ENCODE data around the gene UCN. TPM values are rescaled to one million over a fixed set of nuclear protein-coding genes. Genes with fewer than 3 reads are reported as not detected.

UCN gene
- total and polyA plus RNA-seq, 10 of the 15 experiments (the other 5 are each of a cell fraction or from before 2014, with no cell fraction given), result 0.10 to 3.8 (median 1.1) TPM; not detected in 1

DNA sequence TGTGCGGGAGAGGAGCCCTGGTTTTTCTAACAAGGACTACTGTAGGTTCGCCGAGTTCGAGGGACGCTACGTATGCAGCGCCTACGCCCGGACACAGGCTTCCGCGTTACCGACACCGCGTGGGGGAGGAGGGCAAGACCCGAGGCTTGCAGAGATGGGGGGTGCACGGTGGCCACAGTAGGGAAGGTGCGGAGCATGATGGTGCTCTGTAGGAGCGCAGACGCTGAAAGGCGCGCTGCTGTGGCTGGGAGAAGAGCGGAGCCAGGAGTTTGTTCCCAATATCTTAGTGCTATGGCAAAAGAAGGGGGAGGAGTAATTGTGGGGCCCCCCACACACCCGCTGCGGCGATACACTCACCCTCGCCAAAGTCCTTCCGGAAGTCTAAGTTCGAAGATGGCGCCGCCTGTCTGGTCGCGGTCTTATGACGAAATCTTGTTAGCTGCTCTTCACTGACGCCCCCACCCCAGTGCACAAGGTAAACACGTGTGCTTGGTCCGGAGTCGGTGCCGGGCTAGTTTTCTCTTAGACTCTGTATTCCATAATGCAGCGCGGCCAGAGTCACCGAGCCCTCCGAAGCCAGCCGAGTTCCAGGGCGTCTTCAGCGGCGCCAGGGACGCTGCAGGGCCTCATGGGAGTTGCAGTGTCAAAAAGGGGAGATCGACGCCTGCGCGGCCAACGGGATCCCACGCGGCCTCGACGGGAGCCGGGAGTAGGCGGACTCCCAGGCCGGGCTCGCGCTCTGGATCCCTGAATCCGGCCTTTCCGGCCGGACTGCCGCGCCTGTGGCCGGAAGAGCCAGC lies 48.3 kb upstream of the UCN start, which contains the start of gene GTF3C2 (continued):
- TF ChIP-seq, protein P1, sequence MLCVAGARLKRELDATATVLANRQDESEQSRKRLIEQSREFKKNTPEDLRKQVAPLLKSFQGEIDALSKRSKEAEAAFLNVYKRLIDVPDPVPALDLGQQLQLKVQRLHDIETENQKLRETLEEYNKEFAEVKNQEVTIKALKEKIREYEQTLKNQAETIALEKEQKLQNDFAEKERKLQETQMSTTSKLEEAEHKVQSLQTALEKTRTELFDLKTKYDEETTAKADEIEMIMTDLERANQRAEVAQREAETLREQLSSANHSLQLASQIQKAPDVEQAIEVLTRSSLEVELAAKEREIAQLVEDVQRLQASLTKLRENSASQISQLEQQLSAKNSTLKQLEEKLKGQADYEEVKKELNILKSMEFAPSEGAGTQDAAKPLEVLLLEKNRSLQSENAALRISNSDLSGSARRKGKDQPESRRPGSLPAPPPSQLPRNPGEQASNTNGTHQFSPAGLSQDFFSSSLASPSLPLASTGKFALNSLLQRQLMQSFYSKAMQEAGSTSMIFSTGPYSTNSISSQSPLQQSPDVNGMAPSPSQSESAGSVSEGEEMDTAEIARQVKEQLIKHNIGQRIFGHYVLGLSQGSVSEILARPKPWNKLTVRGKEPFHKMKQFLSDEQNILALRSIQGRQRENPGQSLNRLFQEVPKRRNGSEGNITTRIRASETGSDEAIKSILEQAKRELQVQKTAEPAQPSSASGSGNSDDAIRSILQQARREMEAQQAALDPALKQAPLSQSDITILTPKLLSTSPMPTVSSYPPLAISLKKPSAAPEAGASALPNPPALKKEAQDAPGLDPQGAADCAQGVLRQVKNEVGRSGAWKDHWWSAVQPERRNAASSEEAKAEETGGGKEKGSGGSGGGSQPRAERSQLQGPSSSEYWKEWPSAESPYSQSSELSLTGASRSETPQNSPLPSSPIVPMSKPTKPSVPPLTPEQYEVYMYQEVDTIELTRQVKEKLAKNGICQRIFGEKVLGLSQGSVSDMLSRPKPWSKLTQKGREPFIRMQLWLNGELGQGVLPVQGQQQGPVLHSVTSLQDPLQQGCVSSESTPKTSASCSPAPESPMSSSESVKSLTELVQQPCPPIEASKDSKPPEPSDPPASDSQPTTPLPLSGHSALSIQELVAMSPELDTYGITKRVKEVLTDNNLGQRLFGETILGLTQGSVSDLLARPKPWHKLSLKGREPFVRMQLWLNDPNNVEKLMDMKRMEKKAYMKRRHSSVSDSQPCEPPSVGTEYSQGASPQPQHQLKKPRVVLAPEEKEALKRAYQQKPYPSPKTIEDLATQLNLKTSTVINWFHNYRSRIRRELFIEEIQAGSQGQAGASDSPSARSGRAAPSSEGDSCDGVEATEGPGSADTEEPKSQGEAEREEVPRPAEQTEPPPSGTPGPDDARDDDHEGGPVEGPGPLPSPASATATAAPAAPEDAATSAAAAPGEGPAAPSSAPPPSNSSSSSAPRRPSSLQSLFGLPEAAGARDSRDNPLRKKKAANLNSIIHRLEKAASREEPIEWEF (IDR thresholded peaks at IDR 0.05; ENCODE audit: insufficient replicate concordance, low read depth, low read length), result no peak
- TF ChIP-seq HCFC1 (IDR thresholded peaks at IDR 0.05; ENCODE audit: low read length) (peak; percentile 81), SPI1 (IDR thresholded peaks at IDR 0.05; ENCODE audit: borderline replicate concordance, insufficient read depth, low read depth, low read length) (no peak), EGR1 (IDR thresholded peaks at IDR 0.05; ENCODE audit: borderline replicate concordance in 1 of 2, low read depth in 2 of 2, low read length in 2 of 2) (peak in 1 of 2 experiments; percentile 41; a peak in 1 of 3 replicates), EED (IDR thresholded peaks at IDR 0.05; ENCODE audit: low read depth) (peak; percentile 65; the same call in 1 of the 2 replicates), ASH2L (IDR thresholded peaks at IDR 0.05; ENCODE audit: borderline replicate concordance, low read depth) (0 out of 2 replicates have a peak, but pooled peaks have one; percentile 30), POLR2A (IDR thresholded peaks at IDR 0.05; ENCODE audit: low read depth, low read length) (peak; percentile 81), TARDBP (IDR thresholded peaks at IDR 0.05; ENCODE audit: borderline replicate concordance) (peak; percentile 54; the same call in 1 of the 2 replicates), POLR2AphosphoS2 (IDR thresholded peaks at IDR 0.05; ENCODE audit: low read depth, low read length) (peak; percentile 53; the same call in 1 of the 2 replicates), NFYB (IDR thresholded peaks at IDR 0.05; ENCODE audit: insufficient read depth, low read depth, low read length) (0 out of 2 replicates have a peak, but pooled peaks have one; percentile 20), ZNF24 (IDR thresholded peaks at IDR 0.05) (no peak), DPF2 (IDR thresholded peaks at IDR 0.05) (no peak), SIX5 (IDR thresholded peaks at IDR 0.05; ENCODE audit: low read depth, low read length, severe bottlenecking) (peak; percentile 72), ZZZ3 (IDR thresholded peaks at IDR 0.05; ENCODE audit: control insufficient read depth, insufficient read length, low read depth) (no peak), TCF7 (IDR thresholded peaks at IDR 0.05; ENCODE audit: borderline replicate concordance) (no peak), HDAC6 (IDR thresholded peaks at IDR 0.05; ENCODE audit: unreplicated experiment) (no peak), KAT2A (conservative IDR thresholded peaks at IDR 0.05; ENCODE audit: control insufficient read depth, low read depth, low read length) (no peak)
- TF ChIP-seq, protein P2, sequence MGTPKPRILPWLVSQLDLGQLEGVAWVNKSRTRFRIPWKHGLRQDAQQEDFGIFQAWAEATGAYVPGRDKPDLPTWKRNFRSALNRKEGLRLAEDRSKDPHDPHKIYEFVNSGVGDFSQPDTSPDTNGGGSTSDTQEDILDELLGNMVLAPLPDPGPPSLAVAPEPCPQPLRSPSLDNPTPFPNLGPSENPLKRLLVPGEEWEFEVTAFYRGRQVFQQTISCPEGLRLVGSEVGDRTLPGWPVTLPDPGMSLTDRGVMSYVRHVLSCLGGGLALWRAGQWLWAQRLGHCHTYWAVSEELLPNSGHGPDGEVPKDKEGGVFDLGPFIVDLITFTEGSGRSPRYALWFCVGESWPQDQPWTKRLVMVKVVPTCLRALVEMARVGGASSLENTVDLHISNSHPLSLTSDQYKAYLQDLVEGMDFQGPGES (IDR thresholded peaks at IDR 0.05), result no peak
- TF ChIP-seq, protein P3, sequence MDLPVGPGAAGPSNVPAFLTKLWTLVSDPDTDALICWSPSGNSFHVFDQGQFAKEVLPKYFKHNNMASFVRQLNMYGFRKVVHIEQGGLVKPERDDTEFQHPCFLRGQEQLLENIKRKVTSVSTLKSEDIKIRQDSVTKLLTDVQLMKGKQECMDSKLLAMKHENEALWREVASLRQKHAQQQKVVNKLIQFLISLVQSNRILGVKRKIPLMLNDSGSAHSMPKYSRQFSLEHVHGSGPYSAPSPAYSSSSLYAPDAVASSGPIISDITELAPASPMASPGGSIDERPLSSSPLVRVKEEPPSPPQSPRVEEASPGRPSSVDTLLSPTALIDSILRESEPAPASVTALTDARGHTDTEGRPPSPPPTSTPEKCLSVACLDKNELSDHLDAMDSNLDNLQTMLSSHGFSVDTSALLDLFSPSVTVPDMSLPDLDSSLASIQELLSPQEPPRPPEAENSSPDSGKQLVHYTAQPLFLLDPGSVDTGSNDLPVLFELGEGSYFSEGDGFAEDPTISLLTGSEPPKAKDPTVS (IDR thresholded peaks at IDR 0.05; ENCODE audit: low read depth, low read length), result no peak
- TF ChIP-seq, protein P4, sequence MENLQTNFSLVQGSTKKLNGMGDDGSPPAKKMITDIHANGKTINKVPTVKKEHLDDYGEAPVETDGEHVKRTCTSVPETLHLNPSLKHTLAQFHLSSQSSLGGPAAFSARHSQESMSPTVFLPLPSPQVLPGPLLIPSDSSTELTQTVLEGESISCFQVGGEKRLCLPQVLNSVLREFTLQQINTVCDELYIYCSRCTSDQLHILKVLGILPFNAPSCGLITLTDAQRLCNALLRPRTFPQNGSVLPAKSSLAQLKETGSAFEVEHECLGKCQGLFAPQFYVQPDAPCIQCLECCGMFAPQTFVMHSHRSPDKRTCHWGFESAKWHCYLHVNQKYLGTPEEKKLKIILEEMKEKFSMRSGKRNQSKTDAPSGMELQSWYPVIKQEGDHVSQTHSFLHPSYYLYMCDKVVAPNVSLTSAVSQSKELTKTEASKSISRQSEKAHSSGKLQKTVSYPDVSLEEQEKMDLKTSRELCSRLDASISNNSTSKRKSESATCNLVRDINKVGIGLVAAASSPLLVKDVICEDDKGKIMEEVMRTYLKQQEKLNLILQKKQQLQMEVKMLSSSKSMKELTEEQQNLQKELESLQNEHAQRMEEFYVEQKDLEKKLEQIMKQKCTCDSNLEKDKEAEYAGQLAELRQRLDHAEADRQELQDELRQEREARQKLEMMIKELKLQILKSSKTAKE (IDR thresholded peaks at IDR 0.05; ENCODE audit: low read depth, poor library complexity, severe bottlenecking), result peak; percentile 25

Data from GM12878 (cell line).